ENCODE measurements around the gene KLKB1.

Gene KLKB1

DNA sequence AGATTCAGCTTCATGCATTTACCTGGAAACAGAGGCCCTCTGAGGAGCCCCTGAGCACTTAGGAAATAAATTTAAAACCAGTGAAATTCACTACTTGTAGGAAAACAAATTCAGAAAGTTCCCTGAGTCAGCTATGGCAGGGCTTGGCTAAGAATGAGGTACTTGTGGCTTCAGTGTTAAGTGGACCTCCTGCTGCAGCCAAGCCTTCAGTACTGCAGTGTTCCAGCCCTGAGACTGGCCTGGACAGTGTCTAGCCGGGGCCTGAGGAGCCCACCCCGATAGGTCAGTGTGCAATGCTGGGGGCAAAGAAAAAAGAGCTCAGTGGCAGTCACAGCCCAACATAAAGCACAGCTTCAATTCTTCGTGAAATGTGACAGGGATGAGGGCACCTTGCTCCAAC lies 80.6 kb downstream of the KLKB1 start:
- no peak for DNase-seq (ENCODE audit: low read depth in 3 of 3)
